ENCODE results near the gene SOD1.

DNA sequence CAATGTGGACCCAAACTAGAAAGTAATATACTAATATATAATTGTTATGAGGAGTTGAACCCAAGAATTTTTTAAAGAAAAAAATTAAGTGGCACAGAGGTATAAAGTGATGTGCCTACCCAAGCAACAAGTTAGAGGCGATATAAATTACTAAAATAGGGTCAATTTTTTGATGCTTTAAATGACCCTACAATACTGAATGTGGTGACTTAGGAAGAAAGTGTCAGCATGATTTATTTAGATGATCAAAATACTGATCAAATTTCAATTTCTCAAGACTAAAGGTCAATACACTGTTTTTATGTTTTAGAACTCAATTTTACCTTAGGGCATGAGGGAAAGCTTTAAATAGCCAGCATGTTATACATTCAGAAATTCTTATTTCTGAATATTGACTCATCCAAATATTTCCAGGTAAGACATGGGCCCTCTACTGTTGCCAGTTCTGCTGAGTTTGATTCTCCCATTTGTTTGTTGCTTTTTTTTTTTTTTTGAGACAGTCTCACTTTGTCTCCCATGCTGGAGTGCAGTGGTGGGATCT, 52.3 kb downstream of the SOD1 start:
- TF ChIP-seq, protein P1, sequence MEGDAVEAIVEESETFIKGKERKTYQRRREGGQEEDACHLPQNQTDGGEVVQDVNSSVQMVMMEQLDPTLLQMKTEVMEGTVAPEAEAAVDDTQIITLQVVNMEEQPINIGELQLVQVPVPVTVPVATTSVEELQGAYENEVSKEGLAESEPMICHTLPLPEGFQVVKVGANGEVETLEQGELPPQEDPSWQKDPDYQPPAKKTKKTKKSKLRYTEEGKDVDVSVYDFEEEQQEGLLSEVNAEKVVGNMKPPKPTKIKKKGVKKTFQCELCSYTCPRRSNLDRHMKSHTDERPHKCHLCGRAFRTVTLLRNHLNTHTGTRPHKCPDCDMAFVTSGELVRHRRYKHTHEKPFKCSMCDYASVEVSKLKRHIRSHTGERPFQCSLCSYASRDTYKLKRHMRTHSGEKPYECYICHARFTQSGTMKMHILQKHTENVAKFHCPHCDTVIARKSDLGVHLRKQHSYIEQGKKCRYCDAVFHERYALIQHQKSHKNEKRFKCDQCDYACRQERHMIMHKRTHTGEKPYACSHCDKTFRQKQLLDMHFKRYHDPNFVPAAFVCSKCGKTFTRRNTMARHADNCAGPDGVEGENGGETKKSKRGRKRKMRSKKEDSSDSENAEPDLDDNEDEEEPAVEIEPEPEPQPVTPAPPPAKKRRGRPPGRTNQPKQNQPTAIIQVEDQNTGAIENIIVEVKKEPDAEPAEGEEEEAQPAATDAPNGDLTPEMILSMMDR (IDR thresholded peaks at IDR 0.05; ENCODE audit: poor library complexity), result no peak
- TF ChIP-seq EZH2 (IDR thresholded peaks at IDR 0.05; ENCODE audit: borderline replicate concordance) (no peak), EZH2phosphoT487 (IDR thresholded peaks at IDR 0.05; ENCODE audit: low read depth, severe bottlenecking, unreplicated experiment) (no peak)
